ENCODE data around the gene FOXN4. TPM values are rescaled to one million over a fixed set of nuclear protein-coding genes. Genes with fewer than 3 reads are reported as not detected.

FOXN4 gene
- total RNA-seq, 1 donor from 2014 or later: not detected

DNA sequence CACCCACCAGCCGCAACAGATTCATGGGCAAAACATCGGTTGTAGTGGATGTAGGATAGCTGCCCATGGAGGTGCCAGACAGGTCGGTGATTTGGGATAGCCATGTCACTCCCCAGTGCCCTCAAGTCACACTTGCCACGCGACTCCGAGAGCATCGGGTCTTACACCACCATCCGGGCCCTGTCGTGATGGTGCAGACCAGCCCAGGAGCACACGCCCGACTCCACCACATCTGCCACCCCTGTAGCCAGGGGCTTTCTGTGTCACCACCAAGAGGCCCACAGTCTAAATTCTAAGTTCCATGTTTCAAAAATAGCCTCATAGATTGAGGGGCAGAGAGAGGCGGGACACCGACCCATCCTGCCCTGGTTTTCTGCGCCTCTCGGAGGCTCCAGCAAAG, 18.0 kb downstream of the FOXN4 start:
- Histone ChIP-seq H3K27ac (no peak overlapping the region), H3K36me3 (no peaks in the 10 kb centered on the region), H3K27me3 (no peaks in the 10 kb centered on the region), H3K4me3 (peak overlapping the region; percentile 14 to 54), H3K4me1 (no peaks in the 10 kb centered on the region), H3K9me3 (no peaks in the 10 kb centered on the region)
- intact Hi-C loops (cut with DNase I): no loop called here
- TF ChIP-seq, protein P1, sequence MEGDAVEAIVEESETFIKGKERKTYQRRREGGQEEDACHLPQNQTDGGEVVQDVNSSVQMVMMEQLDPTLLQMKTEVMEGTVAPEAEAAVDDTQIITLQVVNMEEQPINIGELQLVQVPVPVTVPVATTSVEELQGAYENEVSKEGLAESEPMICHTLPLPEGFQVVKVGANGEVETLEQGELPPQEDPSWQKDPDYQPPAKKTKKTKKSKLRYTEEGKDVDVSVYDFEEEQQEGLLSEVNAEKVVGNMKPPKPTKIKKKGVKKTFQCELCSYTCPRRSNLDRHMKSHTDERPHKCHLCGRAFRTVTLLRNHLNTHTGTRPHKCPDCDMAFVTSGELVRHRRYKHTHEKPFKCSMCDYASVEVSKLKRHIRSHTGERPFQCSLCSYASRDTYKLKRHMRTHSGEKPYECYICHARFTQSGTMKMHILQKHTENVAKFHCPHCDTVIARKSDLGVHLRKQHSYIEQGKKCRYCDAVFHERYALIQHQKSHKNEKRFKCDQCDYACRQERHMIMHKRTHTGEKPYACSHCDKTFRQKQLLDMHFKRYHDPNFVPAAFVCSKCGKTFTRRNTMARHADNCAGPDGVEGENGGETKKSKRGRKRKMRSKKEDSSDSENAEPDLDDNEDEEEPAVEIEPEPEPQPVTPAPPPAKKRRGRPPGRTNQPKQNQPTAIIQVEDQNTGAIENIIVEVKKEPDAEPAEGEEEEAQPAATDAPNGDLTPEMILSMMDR (IDR thresholded peaks at IDR 0.05): no peak
- DNase-seq (ENCODE audit: low spot score in 2 of 2): no peak

DNA sequence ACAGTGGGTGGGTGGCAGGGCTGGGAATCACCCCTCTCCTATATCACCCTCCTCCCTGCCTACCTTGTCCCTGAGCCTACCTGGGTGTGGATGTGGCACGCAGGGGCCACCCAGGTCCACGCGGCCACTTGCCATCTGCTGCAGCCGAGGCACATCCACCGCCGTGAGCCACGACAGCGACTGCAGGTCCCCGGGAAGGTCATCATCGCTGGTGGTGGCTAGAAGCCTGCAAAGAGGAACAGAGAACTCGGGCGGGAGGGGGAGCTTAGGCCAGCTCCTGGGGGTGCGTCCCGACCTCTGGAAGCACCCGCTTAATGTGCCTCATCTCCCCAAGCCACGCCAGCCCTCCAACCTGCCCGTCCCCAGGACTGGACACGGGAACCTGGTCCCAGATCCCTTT, 19.0 kb downstream of the FOXN4 start:
- no peaks in the 10 kb centered on the region for H3K36me3 ChIP-seq
- H3K4me1 ChIP-seq: no peaks in the 10 kb centered on the region
- H3K9me3 ChIP-seq: no peaks in the 10 kb centered on the region
- intact Hi-C loops (cut with DNase I): no loop called here
- H3K27ac ChIP-seq: no peak overlapping the region
- no peaks in the 10 kb centered on the region for H3K27me3 ChIP-seq
- TF ChIP-seq, protein P1 (IDR thresholded peaks at IDR 0.05): no peak
- no peak overlapping the region for H3K4me3 ChIP-seq
- no peak for DNase-seq (ENCODE audit: low spot score in 2 of 2)

DNA sequence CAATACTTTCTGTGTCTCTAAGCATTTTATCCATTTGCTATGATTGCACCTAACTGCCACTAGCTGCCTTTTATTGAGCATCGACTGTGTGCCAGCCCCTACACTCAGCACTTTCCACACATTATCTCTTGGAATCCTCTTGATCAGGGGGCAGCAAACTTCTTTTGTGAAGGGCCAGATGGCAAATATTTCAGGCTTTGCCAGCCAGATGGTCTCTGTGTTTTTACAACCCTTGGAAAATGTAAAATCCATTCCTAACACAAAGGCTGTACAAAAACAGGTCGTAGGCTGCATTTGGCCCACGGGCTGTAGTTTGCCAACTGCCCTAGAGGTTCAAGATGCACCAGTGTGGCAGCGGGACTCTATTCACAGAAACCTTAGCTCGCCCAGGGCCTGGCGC, 19.5 kb downstream of the FOXN4 start:
- H3K9me3 ChIP-seq: no peaks in the 10 kb centered on the region
- TF ChIP-seq, protein P1 (IDR thresholded peaks at IDR 0.05): no peak
- intact Hi-C loops (cut with DNase I): no loop called here
- H3K4me1 ChIP-seq: no peaks in the 10 kb centered on the region
- no peaks in the 10 kb centered on the region for H3K36me3 ChIP-seq
- no peaks in the 10 kb centered on the region for H3K27me3 ChIP-seq
- no peak overlapping the region for H3K27ac ChIP-seq
- no peak for DNase-seq (ENCODE audit: low spot score in 2 of 2)
- no peak overlapping the region for H3K4me3 ChIP-seq

DNA sequence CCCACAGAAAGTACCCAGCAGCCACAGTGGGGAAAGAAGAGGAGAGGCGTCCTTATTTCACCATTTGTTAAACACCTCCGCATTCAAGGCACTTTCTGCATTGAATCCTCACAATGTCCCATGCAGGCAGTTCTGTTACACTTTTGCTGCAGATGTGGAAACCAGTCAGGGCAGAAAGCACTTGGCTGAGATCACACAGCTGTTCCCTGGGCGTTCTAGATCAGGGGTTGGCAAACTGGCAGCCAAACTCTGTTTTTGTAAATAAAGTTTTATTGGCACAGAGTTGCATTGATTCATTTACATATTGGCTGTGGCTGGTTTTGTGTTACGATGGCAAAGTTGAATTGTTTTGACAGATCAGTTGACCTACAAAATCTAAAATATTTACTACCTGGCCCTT, 20.1 kb downstream of the FOXN4 start:
- Histone ChIP-seq H3K4me3 (no peak overlapping the region), H3K36me3 (no peaks in the 10 kb centered on the region), H3K27me3 (no peaks in the 10 kb centered on the region), H3K27ac (no peak overlapping the region), H3K4me1 (no peaks in the 10 kb centered on the region), H3K9me3 (no peaks in the 10 kb centered on the region)
- TF ChIP-seq, protein P1 (IDR thresholded peaks at IDR 0.05): no peak
- no peak for DNase-seq (ENCODE audit: low spot score in 2 of 2)
- intact Hi-C loops (cut with DNase I): no loop called here

DNA sequence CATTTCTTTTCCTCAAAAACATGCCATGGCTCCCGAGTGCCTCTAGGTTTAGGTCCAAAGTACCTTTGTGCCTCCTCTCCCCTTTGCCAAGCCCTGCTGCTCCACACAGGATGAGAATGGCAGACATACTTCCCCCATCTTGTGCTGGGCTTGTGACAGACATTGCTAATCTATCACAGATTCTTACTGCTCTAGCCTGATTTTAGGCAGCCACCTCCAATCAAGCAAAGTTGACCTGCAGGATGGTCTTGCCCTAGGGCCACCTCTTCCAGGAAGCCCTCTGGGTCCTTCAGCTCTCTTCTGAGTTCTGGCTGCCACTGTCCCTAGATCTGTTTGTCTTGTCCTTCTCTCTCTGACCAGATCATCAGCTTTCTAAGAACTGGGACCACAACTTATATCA, 20.5 kb downstream of the FOXN4 start:
- intact Hi-C loops (cut with DNase I): no loop called here
- H3K4me1 ChIP-seq: no peaks in the 10 kb centered on the region
- no peak for DNase-seq (ENCODE audit: low spot score in 2 of 2)
- H3K27ac ChIP-seq: no peak overlapping the region
- no peaks in the 10 kb centered on the region for H3K27me3 ChIP-seq
- H3K4me3 ChIP-seq: no peak overlapping the region
- TF ChIP-seq, protein P1 (IDR thresholded peaks at IDR 0.05): no peak
- H3K36me3 ChIP-seq: no peaks in the 10 kb centered on the region
- no peaks in the 10 kb centered on the region for H3K9me3 ChIP-seq

DNA sequence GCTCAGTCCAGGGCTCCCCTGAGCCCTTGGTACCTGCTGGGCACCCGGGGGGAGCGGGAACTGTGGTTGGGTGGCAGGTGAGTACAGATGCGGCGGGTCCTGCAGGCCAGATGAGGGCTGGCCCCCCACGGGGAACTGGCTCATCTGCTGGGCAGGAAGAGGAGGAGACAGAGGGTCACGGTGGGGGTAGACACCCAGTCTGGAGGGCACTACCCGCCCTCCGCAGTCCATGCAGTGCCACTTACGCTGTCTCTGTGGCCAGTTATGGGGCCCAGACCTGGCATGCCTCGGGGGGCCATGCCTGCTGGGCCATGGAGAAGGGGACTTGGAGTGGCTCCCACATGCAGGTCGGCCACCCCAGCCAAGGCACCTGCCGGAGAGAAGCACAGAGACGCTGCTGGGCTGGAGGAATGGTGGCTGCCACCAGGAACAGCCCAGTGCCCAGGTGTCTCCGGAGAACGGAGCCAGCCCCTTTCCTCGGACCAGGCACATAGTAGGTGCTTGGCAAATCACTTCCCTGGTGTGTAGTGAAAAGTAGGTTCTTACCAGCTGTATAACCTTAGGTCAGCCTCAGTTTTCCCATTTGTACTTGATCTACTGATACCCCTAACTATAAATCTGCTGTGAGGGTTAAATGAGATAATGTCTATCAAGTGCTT, 21.1 kb downstream of the FOXN4 start:
- Histone ChIP-seq H3K27me3 (no peaks in the 10 kb centered on the region), H3K36me3 (no peaks in the 10 kb centered on the region), H3K4me1 (no peaks in the 10 kb centered on the region), H3K9me3 (no peaks in the 10 kb centered on the region), H3K27ac (no peak overlapping the region), H3K4me3 (no peak overlapping the region)
- TF ChIP-seq, protein P1 (IDR thresholded peaks at IDR 0.05): no peak
- DNase-seq (ENCODE audit: low spot score in 2 of 2): no peak
- intact Hi-C loops (cut with DNase I): no loop called here
